ENCODE results near the gene RASL12. TPM values are rescaled to one million over a fixed set of nuclear protein-coding genes. Genes with fewer than 3 reads are reported as not detected.

The RASL12 gene
- total and polyA plus RNA-seq, 2 of the 8 experiments (the other 6 are each of a cell fraction or from before 2014, with no cell fraction given), result 9.5 to 10.3 TPM

- TF ChIP-seq CHD7 (IDR thresholded peaks at IDR 0.05; ENCODE audit: insufficient replicate concordance, low read length), result no peak
- no peak for TF ChIP-seq NRF1 (IDR thresholded peaks at IDR 0.05; ENCODE audit: low read depth, low read length)
- no peak for TF ChIP-seq SUZ12 (IDR thresholded peaks at IDR 0.05; ENCODE audit: low read length)
Observed at GRCh38 chr15:65059369-65059750, 8.4 kb downstream of the RASL12 start (continued).
